Measurements from ENCODE around the gene ROR2.

DNA sequence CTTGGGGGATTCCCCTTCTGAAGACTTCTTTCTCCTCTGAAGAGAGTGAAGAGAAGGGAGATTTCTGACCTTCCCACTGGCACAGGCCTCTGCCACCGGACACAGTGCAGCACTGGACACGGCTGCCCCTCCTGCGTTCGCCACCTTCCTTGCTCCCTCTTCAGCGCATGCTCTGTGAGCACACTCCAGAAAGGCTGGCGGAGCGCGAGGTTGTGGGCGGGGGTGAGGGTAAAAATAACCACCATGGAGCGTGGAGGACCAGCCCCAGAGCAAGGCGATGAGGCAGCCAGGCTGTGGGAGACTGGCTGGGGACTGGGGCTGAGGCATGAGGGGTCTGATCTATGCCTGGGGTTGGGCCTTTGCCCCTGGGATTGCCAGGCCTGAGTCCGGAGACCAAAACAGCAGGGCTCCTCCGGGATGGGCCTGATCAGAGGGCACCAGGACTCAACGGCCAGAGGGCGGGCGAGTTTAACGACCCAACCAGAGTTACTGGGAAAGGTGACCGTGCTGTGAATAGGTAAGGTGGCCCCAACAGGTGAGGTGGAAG lies 97.2 kb downstream of the ROR2 start:
- no peak for TF ChIP-seq POLR2A (IDR thresholded peaks at IDR 0.05; ENCODE audit: low read depth, low read length)
- no peak for TF ChIP-seq POLR2AphosphoS5 (IDR thresholded peaks at IDR 0.05; ENCODE audit: low read depth, low read length)
